Body of pancreas (tissue), 4 donors: ENCODE results near the gene LFNG. TPM values are rescaled to one million over a fixed set of nuclear protein-coding genes. Genes with fewer than 3 reads are reported as not detected.

Experiments used
- ATAC-seq: fragments of 150-250 bp; one replicate; pipeline ENCODE4 v1.9.1; 2016
- DNase-seq, 4 donors: peaks; one replicate each; pipeline ENCODE4 v3.0.0-alpha.2; 2019
- H3K27ac ChIP-seq, 4 donors: fragments of 200-600 bp; sonication (generic); 1 replicate in 3 of 4; 2 replicates in 1 of 4; pipeline versions ENCODE4 v1.5.1 to v1.6.1; 2016 to 2019; ENCODE audit warnings: mild to moderate bottlenecking in 1 of 4, mixed read lengths in 1 of 4, moderate library complexity in 1 of 4
- H3K27me3 ChIP-seq, 2 donors: fragments of 200-600 bp; sonication (generic); one replicate each; pipeline ENCODE4 v1.6.0; 2016; ENCODE audit warnings: mild to moderate bottlenecking in 1 of 2
- H3K36me3 ChIP-seq, 2 donors: fragments of 200-600 bp; sonication (generic); replicated peaks in 1 of 2; 2 replicates each; pipeline ENCODE4 v1.5.1; 2016; ENCODE audit warnings: low read depth in 2 of 2; ENCODE audit not compliant: insufficient read depth in 1 of 2
- H3K4me1 ChIP-seq: fragments of 200-600 bp; sonication (generic); one replicate; pipeline ENCODE4 v1.6.0; 2016
- H3K4me3 ChIP-seq, 2 donors: fragments of 200-600 bp; sonication (generic); 1 replicate in 1 of 2; 2 replicates in 1 of 2; pipeline ENCODE4 v1.5.1; 2016 to 2019
- H3K9me3 ChIP-seq, 3 donors: fragments of 200-600 bp; sonication (generic); 1 replicate in 2 of 3; 2 replicates in 1 of 3; pipeline ENCODE4 v1.5.1; 2016
- POLR2A ChIP-seq, 3 donors: fragments of 450-650 bp; IDR thresholded peaks; one replicate each; pipeline ENCODE4 v1.6.1; 2016; ENCODE audit warnings: antibody characterized with exemption in 3 of 3, mild to moderate bottlenecking in 2 of 3
- WGBS, 2 donors: methylation state at CpG; one replicate each; pipeline ENCODE4 v1.1.5; 2017; 5-methylcytosine and 5-hydroxymethylcytosine counted together
- intact Hi-C: fragments of 100-400 bp; cut with DNase I; formaldehyde crosslinking; loops from one replicate; pipeline ENCODE4 v1.15.1; 2023
- total RNA-seq, 2 donors: library from RNA; depleted of rRNA; stranded (reverse); fragments of >200 nt; gene quantifications; one replicate each; pipeline ENCODE4 v1.1.0, GENCODE V29; 2016
- TF ChIP-seq, protein P1 (sequence below), 7 experiments: fragments of 450-650 bp in 4 of 7; fragments of 200-600 bp in 3 of 7; sonication (generic) in 3 of 7; IDR thresholded peaks; one replicate each; pipeline ENCODE4 v1.5.1; 2016 to 2019; ENCODE audit warnings: antibody characterized with exemption in 7 of 7

LFNG gene
- total RNA-seq, 2 donors from 2014 or later: 47.8 to 142 TPM

DNA sequence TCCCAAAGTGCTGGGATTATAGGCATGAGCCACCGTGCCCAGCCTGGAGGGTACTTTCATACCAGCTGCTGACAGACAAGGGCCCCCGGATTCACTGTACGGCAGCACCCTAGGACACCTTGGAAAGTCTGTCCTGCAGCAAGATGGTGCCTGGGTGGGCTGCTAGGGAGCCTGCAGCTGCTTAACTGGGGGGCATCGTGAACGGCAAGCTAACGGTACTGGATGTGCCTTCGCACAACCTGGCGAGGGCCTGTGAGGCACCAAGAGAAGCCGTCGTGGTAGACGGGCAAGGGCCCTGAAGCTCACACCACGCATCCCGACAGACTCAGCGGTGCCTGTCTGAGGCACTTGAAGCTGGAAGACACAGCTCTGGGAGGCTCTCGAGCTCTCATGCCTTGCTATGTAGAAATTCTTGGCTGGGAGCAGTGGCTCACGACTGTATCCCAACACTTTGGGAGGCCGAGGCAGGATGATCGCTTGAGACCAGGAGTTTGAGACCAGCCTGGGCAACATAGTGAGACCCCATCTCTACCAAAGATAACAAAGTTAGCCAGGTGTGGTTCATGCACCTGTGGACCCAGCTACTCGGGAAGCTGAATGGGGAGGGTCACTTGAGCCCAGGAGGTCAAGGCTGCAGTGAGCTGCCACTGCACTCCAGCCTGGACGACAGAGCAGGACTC is 26.3 kb downstream of the LFNG start:
- DNase-seq (no peak), ATAC-seq (no peak)
- Histone ChIP-seq H3K4me3 (no peak overlapping the region), H3K4me1 (no peaks in the 10 kb centered on the region), H3K27ac (no peak overlapping the region), H3K36me3 (peaks cover 4 to 32% of the 10 kb centered on the region in 2 donors), H3K9me3 (no peaks in the 10 kb centered on the region), H3K27me3 (no peaks in the 10 kb centered on the region)
- TF ChIP-seq, protein P1, sequence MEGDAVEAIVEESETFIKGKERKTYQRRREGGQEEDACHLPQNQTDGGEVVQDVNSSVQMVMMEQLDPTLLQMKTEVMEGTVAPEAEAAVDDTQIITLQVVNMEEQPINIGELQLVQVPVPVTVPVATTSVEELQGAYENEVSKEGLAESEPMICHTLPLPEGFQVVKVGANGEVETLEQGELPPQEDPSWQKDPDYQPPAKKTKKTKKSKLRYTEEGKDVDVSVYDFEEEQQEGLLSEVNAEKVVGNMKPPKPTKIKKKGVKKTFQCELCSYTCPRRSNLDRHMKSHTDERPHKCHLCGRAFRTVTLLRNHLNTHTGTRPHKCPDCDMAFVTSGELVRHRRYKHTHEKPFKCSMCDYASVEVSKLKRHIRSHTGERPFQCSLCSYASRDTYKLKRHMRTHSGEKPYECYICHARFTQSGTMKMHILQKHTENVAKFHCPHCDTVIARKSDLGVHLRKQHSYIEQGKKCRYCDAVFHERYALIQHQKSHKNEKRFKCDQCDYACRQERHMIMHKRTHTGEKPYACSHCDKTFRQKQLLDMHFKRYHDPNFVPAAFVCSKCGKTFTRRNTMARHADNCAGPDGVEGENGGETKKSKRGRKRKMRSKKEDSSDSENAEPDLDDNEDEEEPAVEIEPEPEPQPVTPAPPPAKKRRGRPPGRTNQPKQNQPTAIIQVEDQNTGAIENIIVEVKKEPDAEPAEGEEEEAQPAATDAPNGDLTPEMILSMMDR (IDR thresholded peaks at IDR 0.05): no peak
- TF ChIP-seq POLR2A (IDR thresholded peaks at IDR 0.05): no peak
- WGBS, 2 donors: 91 to 96% methylated on average over 18 to 19 of the region's 20 CpGs
- intact Hi-C loops: no loop called here

DNA sequence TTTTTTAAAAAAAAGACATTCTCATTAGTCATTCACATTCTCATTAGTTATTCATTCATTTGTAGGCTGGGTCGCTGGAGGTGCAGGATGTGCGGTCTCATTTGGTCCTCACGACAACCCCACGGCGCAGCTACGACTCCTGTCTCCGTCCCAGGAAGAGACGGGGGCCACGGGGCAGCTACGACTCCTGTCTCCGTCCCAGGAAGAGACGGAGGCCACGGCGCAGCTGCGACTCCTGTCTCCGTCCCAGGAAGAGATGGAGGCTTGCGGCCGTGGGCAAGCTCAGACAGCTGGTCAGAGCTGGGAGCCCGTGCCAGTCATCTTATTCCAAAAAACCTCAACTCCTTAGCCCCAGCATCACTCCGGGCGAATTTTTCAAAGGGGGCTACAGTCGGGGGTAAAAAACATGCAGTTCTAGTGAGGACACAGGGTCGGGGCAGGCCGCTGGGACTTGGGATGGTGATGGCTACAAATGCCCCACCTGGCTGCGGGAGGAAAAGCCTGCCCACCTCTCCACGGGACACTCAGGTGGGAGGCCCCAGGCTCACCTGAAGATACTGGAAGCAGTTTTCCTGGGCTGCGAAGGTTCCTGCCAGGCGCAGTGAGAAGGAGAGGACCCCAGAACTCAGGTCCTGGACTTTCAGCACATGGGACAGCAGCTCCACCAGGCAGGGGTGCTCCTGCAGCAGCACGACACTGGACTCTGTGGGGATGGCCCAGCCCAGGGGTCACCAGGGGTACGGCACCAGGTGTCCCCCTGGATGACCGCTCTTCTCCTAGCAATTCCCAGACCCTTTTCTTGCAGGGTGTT is 27.4 kb downstream of the LFNG start:
- TF ChIP-seq, protein P1 (IDR thresholded peaks at IDR 0.05): no peak
- no peak for TF ChIP-seq POLR2A (IDR thresholded peaks at IDR 0.05)
- Histone ChIP-seq H3K4me1 (no peaks in the 10 kb centered on the region), H3K36me3 (peaks cover 4 to 25% of the 10 kb centered on the region in 2 donors), H3K9me3 (no peaks in the 10 kb centered on the region), H3K4me3 (no peak overlapping the region), H3K27ac (no peak overlapping the region), H3K27me3 (no peaks in the 10 kb centered on the region)
- intact Hi-C loops: no loop called here
- 93 to 94% methylated on average over 18 to 31 of the region's 31 CpGs for WGBS, 2 donors
- DNase-seq (no peak), ATAC-seq (no peak)

DNA sequence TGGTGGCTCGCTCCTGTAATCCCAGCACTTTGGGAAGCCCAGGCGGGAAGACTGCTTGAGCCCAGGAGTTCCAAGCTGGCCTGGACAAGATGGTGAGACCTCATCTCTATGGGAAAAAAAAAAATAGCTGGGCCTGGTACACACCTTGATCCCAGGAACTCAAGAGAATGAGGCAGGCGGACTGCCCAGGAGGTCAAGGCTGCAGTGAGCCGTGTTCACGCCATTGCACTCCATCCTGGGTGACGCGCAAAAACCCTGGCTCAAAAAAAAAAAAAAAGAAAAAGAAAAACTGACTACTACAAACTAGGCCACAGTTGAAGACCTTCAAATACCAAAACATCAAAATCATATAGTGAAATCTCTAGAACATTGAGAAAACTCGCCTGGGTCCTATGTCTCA is 31.8 kb downstream of the LFNG start:
- H3K9me3 ChIP-seq: no peaks in the 10 kb centered on the region
- H3K4me3 ChIP-seq: no peak overlapping the region
- ATAC-seq (no peak), DNase-seq (no peak)
- peaks cover 4 to 11% of the 10 kb centered on the region in 2 donors for H3K36me3 ChIP-seq
- H3K27me3 ChIP-seq: no peaks in the 10 kb centered on the region
- TF ChIP-seq, protein P1 (IDR thresholded peaks at IDR 0.05): no peak
- WGBS, 2 donors: 85 to 87% methylated on average over 8 of the region's 8 CpGs
- H3K4me1 ChIP-seq: peaks cover 23% of the 10 kb centered on the region
- intact Hi-C loops: no loop called here
- H3K27ac ChIP-seq: no peak overlapping the region

DNA sequence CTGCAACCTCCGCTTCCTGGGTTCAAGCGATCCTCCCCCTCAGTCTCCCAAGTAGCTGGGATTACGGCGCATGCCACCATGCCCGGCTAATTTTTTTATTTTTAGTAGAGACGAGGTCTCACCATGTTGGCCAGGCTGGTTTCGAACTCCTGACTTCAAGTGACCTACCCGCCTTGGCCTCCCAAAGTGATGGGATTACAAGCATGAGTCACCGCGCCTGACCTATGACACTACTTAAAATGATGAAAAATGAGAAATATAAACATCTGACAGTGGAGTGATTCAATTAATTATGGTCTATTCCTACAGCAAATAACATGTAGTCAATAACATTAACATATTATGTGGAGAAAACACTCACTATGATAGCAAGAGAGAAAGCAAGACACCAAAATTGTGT is 33.5 kb downstream of the LFNG start:
- WGBS, 2 donors: 91 to 96% methylated on average over 10 of the region's 10 CpGs
- DNase-seq (no peak), ATAC-seq (no peak)
- no peak for TF ChIP-seq POLR2A (IDR thresholded peaks at IDR 0.05)
- TF ChIP-seq, protein P1 (IDR thresholded peaks at IDR 0.05): no peak
- no peak overlapping the region for H3K27ac ChIP-seq
- peaks cover 2 to 4% of the 10 kb centered on the region in 2 donors for H3K36me3 ChIP-seq
- H3K4me1 ChIP-seq: peaks cover 27% of the 10 kb centered on the region
- intact Hi-C loops: no loop called here
- H3K9me3 ChIP-seq: no peaks in the 10 kb centered on the region
- no peak overlapping the region for H3K4me3 ChIP-seq
- no peaks in the 10 kb centered on the region for H3K27me3 ChIP-seq
